Lower lobe of right lung (tissue), 2 donors: ENCODE results near the gene STBD1. TPM values are rescaled to one million over a fixed set of nuclear protein-coding genes. Genes with fewer than 3 reads are reported as not detected.
"Not testable (repeated sequence)": the region's sequence is repeated elsewhere in the genome, so short reads cannot be mapped to it uniquely, and the experiment has no call there.

ENCODE experiments used
- ATAC-seq, 2 donors: fragments of 200-7000 bp; cut with Tn5 transposase; one replicate each; pipeline ENCODE4 v1.9.1; 2020 to 2022; ENCODE audit warnings: mild to moderate bottlenecking in 2 of 2, moderate library complexity in 2 of 2
- DNase-seq: peaks from one replicate; pipeline ENCODE4 v3.0.0-alpha.2; 2020
- H3K27ac ChIP-seq: fragments of 200-600 bp; one replicate; pipeline ENCODE4 v1.8.0; 2022
- H3K27me3 ChIP-seq: fragments of 200-600 bp; one replicate; pipeline ENCODE4 v1.8.0; 2022; ENCODE audit warnings: low read depth
- H3K36me3 ChIP-seq: fragments of 200-600 bp; one replicate; pipeline ENCODE4 v1.8.0; 2022; ENCODE audit warnings: mild to moderate bottlenecking
- H3K4me1 ChIP-seq: fragments of 200-600 bp; one replicate; pipeline ENCODE4 v1.8.0; 2022
- H3K4me3 ChIP-seq: fragments of 200-600 bp; one replicate; pipeline ENCODE4 v1.8.0; 2022; ENCODE audit warnings: mild to moderate bottlenecking
- H3K9me3 ChIP-seq: fragments of 200-600 bp; one replicate; pipeline ENCODE4 v1.8.0; 2022
- intact Hi-C: fragments of 100-400 bp; cut with DNase I; formaldehyde crosslinking; loops from one replicate; pipeline ENCODE4 v1.11.0; 2022
- total RNA-seq: library from RNA; stranded (reverse); fragmentation: NEBNext Ultra II Directional; extraction: Animal tissue kit (Norgen Biotek cat#: 25700); gene quantifications from one replicate; pipeline ENCODE4 v1.2.1, GENCODE V29; 2021
- TF ChIP-seq, protein P1 (sequence below): fragments of 200-600 bp; IDR thresholded peaks from one replicate; pipeline ENCODE4 v1.8.0; 2022; ENCODE audit warnings: antibody characterized with exemption, mild to moderate bottlenecking
- donor health status: DM: no; HTN: yes; CAD: no; lungs with severe emphysema.

Gene STBD1
- total RNA-seq, 1 donor from 2014 or later = 5.5 TPM

DNA sequence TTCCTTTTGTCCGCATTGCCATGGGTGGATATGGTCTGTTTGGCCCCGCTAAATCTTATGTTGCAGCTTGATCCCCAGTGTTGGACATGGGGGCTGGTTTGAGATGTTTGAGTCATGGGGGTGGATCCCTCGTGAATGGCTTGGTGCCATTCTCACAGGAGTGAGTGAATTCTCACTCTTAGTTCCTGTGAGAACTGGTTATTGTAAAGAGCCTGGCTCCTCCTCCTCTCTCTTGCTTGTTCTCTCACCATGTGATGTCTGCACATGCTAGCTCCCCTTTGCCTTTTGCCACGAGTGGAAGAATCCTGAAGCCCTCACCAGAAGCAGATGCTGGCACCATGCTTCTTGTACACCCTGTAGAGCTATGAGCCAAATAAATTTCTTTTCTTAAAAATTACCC is 22.6 kb upstream of the STBD1 start:
- no peak overlapping the region for H3K27ac ChIP-seq
- no peaks in the 10 kb centered on the region for H3K27me3 ChIP-seq
- ATAC-seq = no peak
- no peaks in the 10 kb centered on the region for H3K36me3 ChIP-seq
- peaks cover 5% of the 10 kb centered on the region for H3K9me3 ChIP-seq
- no peak for DNase-seq
- TF ChIP-seq, protein P1, sequence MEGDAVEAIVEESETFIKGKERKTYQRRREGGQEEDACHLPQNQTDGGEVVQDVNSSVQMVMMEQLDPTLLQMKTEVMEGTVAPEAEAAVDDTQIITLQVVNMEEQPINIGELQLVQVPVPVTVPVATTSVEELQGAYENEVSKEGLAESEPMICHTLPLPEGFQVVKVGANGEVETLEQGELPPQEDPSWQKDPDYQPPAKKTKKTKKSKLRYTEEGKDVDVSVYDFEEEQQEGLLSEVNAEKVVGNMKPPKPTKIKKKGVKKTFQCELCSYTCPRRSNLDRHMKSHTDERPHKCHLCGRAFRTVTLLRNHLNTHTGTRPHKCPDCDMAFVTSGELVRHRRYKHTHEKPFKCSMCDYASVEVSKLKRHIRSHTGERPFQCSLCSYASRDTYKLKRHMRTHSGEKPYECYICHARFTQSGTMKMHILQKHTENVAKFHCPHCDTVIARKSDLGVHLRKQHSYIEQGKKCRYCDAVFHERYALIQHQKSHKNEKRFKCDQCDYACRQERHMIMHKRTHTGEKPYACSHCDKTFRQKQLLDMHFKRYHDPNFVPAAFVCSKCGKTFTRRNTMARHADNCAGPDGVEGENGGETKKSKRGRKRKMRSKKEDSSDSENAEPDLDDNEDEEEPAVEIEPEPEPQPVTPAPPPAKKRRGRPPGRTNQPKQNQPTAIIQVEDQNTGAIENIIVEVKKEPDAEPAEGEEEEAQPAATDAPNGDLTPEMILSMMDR = no peak
- intact Hi-C loops = no loop called here
- H3K4me1 ChIP-seq = no peaks in the 10 kb centered on the region
- H3K4me3 ChIP-seq = no peak overlapping the region

DNA sequence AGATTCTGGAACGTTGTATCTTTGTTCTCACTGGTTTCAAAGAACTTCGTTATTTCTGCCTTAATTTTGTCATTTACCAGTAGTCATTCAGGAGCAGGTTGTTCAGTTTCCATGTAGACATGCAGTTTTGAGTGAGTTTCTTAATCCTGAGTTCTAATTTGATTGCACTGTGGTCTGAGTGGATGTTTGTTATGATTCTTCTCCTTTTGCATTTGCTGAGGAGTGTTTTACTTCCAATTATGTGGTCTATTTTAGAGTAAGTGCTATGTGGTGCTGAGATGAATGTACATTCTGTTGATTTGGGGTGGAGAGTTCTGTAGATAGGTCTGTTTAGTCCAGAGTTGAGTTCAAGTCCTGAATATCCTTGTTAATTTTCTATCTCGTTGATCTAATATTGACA is 18.7 kb upstream of the STBD1 start:
- H3K27ac ChIP-seq, H3K4me3 ChIP-seq, DNase-seq, ATAC-seq, H3K4me1 ChIP-seq, H3K36me3 ChIP-seq, H3K9me3 ChIP-seq, H3K27me3 ChIP-seq, intact Hi-C loops: not testable (repeated sequence)

- H3K4me1 ChIP-seq = peaks cover 18% of the 10 kb centered on the region
- DNase-seq (peak; percentile 51), ATAC-seq (peak; percentile 88 to 90)
- no peaks in the 10 kb centered on the region for H3K27me3 ChIP-seq
- H3K27ac ChIP-seq = peak overlapping the region; percentile 69
- H3K9me3 ChIP-seq = peaks cover 3% of the 10 kb centered on the region
- intact Hi-C loops = no loop called here
- H3K36me3 ChIP-seq = no peaks in the 10 kb centered on the region
- H3K4me3 ChIP-seq = no peak overlapping the region
- TF ChIP-seq, protein P1 = no peak
These were observed 13.8 kb upstream of the STBD1 start for GRCh38 chr4:76292730-76293129.

- H3K4me3 ChIP-seq = no peak overlapping the region
- ATAC-seq = peak; percentile 83
These were observed 12.8 kb upstream of the STBD1 start for GRCh38 chr4:76293772-76294171.

GRCh38 chr4:76296286-76296820 is 10.2 kb upstream of the STBD1 start:
- Histone ChIP-seq H3K9me3 (peaks cover 9% of the 10 kb centered on the region), H3K4me1 (peaks cover 22% of the 10 kb centered on the region), H3K36me3 (no peaks in the 10 kb centered on the region), H3K27me3 (no peaks in the 10 kb centered on the region), H3K4me3 (no peak overlapping the region), H3K27ac (no peak overlapping the region)
- intact Hi-C loops = no loop called here
- DNase-seq (no peak), ATAC-seq (peak in 1 of 2 donors; percentile 22)
- TF ChIP-seq, protein P1 = no peak

More at GRCh38 chr4:76293772-76294171, 12.8 kb upstream of the STBD1 start:
- Histone ChIP-seq H3K9me3 (peaks cover 9% of the 10 kb centered on the region), H3K4me1 (peaks cover 18% of the 10 kb centered on the region), H3K36me3 (no peaks in the 10 kb centered on the region), H3K27ac (peak overlapping the region; percentile 16), H3K27me3 (no peaks in the 10 kb centered on the region)
- intact Hi-C loops = no loop called here
- TF ChIP-seq, protein P1 = no peak
- DNase-seq = no peak

DNA sequence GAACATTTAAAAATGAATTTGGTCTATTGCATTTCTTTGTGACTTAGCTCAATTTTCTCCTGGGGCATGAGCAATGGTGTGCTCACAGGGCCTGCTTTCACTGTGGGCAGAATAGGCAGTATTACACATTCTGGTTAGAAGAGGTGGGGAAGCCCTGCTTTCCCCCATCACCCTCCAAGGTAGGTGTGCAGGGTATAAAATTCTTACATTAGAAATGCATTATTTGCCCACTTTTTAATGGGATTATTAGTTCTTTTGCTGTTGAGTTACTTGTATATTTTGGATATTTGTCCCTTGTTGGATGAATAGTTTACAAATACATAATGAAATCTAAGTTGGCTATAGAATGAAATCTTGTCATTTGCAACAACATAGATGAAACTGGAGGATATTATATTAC is 8.3 kb upstream of the STBD1 start:
- ATAC-seq (no peak), DNase-seq (no peak)
- H3K27me3 ChIP-seq = no peaks in the 10 kb centered on the region
- TF ChIP-seq, protein P1 = no peak
- intact Hi-C loops = no loop called here
- H3K36me3 ChIP-seq = no peaks in the 10 kb centered on the region
- H3K27ac ChIP-seq = no peak overlapping the region
- H3K4me1 ChIP-seq = peaks cover 22% of the 10 kb centered on the region
- H3K4me3 ChIP-seq = no peak overlapping the region
- peaks cover 9% of the 10 kb centered on the region for H3K9me3 ChIP-seq
